ENCODE data around the gene BTBD16. TPM values are rescaled to one million over a fixed set of nuclear protein-coding genes. Genes with fewer than 3 reads are reported as not detected.

BTBD16 gene
- total and polyA plus RNA-seq, 8 donors, result 0.40 TPM; not detected in 7

DNA sequence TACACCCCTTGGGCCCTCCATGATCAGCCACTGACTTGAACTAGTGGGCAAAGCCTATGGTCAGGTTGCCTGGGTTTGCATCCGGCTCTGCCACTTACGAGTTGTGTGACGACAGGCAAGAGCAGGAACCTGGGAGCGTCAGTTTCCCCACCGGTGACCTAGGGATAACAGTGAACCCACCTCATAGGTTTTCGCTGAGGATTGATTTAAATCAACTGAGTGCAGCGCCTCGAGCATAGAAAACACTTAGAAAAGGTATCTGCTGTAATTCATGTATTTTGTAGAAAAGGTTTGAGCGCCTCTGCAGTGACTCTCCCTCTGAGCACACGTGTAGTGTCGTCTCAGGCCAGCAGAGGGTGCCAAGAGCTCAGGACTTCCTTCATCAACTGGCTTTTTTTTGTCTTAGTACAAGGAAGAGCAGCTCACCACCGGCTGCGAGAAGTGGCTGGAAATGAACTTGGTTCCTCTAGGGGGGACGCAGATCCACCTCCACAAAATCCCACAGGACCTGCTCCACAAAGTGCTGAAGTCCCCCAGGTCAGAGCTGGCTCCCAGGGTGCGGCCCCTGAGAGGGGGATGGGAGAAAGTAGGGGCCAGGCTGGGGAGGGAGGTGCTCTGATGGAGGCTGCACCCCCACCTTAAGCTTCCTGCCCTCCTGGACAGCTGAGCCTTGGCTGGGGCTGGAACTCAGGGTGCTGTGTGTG lies 27.7 kb downstream of the BTBD16 start:
- H3K4me3 ChIP-seq, result peak overlapping the region in 2 of 4 donors; percentile 9 to 22

DNA sequence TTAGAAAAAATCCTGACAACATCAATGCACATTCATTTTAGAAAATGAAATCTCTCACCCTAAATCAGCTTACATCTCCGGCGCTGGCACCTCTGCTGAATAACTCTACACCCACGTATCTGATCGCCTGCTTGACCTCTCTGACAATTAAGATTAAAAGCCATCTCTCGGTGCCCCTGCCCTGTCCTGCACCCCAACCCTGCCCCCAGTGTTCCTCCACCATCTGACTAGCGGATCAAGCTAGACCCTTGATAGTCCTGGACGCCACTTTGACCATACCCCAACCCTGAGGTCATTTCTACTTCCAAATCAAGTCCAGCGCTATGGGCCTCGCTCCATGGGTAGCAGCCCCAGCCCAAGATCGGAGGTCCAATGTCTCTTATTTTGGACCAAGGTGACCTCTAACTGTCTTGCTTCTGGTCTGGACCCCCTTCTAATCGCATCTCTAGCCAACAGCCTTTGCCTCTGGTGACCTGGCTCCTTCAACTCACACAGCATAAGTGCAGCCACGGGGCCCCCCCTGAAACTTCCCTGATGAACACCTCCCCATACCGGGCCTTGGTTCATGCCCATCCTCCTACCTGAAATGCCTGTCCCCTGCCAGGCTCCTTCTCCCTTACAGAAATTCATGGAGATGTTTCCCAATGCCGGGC lies 28.5 kb downstream of the BTBD16 start:
- Histone ChIP-seq H3K36me3 (no peaks in the 10 kb centered on the region), H3K27me3 (peaks cover 0 to 17% (median 0%) of the 10 kb centered on the region in 3 donors), H3K9me3 (no peaks in the 10 kb centered on the region), H3K4me1 (peaks cover 0 to 15% (median 10%) of the 10 kb centered on the region in 4 donors), H3K4me3 (no peak overlapping the region), H3K27ac (no peak overlapping the region)
- DNase-seq, result no peak
- intact Hi-C loops (cut with DNase I; ENCODE audit: low total_unique reads), result loop anchor here (5.0 to 10.0 kb wide), 3 partner anchors 138 to 1265 kb away; partner anchors contain the start of gene DMBT1
- TF ChIP-seq EP300 (IDR thresholded peaks at IDR 0.05), result no peak
- TF ChIP-seq, protein P1, sequence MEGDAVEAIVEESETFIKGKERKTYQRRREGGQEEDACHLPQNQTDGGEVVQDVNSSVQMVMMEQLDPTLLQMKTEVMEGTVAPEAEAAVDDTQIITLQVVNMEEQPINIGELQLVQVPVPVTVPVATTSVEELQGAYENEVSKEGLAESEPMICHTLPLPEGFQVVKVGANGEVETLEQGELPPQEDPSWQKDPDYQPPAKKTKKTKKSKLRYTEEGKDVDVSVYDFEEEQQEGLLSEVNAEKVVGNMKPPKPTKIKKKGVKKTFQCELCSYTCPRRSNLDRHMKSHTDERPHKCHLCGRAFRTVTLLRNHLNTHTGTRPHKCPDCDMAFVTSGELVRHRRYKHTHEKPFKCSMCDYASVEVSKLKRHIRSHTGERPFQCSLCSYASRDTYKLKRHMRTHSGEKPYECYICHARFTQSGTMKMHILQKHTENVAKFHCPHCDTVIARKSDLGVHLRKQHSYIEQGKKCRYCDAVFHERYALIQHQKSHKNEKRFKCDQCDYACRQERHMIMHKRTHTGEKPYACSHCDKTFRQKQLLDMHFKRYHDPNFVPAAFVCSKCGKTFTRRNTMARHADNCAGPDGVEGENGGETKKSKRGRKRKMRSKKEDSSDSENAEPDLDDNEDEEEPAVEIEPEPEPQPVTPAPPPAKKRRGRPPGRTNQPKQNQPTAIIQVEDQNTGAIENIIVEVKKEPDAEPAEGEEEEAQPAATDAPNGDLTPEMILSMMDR (IDR thresholded peaks at IDR 0.05), result no peak
- 85 to 91% (median 87%) methylated on average over 14 of the region's 14 CpGs for WGBS, 5 donors

More for the DNA sequence above, 27.7 kb downstream of the BTBD16 start:
- intact Hi-C loops (cut with DNase I; ENCODE audit: low total_unique reads), result loop anchor here (5.0 to 10.0 kb wide), 3 partner anchors 139 to 1266 kb away; partner anchors contain the start of gene DMBT1
- Histone ChIP-seq H3K4me1 (peaks cover 0 to 15% (median 10%) of the 10 kb centered on the region in 4 donors), H3K27ac (no peak overlapping the region), H3K9me3 (no peaks in the 10 kb centered on the region), H3K27me3 (peaks cover 0 to 17% (median 0%) of the 10 kb centered on the region in 3 donors), H3K36me3 (no peaks in the 10 kb centered on the region)
- no peak for TF ChIP-seq POLR2A (IDR thresholded peaks at IDR 0.05)
- TF ChIP-seq POLR2AphosphoS5 (IDR thresholded peaks at IDR 0.05), result peak in 1 of 3 donors; percentile 62
- no peak for TF ChIP-seq EP300 (IDR thresholded peaks at IDR 0.05)
- TF ChIP-seq, protein P1 (IDR thresholded peaks at IDR 0.05), result peak in 5 of 7 experiments; percentile 66 to 89 (median 88)
- 23 to 27% (median 26%) methylated on average over 15 of the region's 15 CpGs for WGBS, 5 donors
- DNase-seq, result peak; percentile 72 to 93

DNA sequence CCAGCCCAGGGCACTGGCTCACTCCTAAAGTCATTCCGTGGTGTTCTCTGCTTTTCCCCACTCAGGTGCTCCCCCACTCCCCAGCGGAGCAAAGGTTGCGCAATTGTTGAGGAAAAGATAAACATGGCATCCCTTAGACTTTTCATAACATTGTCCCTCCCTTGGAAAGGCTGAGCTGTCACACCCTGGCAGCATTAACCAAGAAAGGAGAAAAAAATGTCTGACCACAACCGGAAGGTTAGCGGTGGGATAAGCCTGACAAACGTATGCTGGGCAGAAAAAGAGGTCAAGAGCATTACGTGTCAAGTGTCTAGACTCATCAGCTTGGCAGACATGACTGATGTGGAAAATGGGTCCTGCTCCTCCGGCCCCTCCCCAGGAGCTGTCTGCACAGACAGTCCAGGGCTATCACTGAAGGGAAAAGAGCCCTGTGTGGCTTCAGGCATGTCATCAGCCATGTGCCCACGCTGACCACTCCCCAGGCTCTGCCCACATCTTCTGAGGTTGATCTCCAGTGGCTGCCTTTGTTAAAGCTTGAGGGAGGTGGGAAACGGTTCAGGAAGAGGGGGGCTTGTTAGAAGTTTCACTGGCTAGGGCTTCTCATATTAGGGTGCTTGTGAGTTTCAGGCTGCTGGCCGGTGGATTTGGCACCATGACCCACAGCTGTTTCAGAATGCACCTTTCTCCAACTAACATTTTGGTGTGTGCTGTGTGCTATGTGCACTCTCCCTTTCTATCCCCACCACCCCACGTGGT lies 30.1 kb downstream of the BTBD16 start:
- intact Hi-C loops (cut with DNase I; ENCODE audit: low total_unique reads), result no loop called here
- WGBS, 5 donors, result 44 to 56% (median 51%) methylated on average over 12 of the region's 12 CpGs
- TF ChIP-seq, protein P1 (IDR thresholded peaks at IDR 0.05), result no peak
- TF ChIP-seq EP300 (IDR thresholded peaks at IDR 0.05), result no peak
- peak in 2 of 3 donors; percentile 22 to 24 for TF ChIP-seq POLR2AphosphoS5 (IDR thresholded peaks at IDR 0.05)
- peaks cover 0 to 15% (median 10%) of the 10 kb centered on the region in 4 donors for H3K4me1 ChIP-seq
- no peaks in the 10 kb centered on the region for H3K36me3 ChIP-seq
- H3K9me3 ChIP-seq, result peaks cover 0 to 10% (median 3%) of the 10 kb centered on the region in 4 donors
- no peak overlapping the region for H3K4me3 ChIP-seq
- peak overlapping the region in 1 of 5 donors; percentile 49 for H3K27ac ChIP-seq
- peaks cover 0 to 7% (median 0%) of the 10 kb centered on the region in 3 donors for H3K27me3 ChIP-seq
- DNase-seq, result no peak

DNA sequence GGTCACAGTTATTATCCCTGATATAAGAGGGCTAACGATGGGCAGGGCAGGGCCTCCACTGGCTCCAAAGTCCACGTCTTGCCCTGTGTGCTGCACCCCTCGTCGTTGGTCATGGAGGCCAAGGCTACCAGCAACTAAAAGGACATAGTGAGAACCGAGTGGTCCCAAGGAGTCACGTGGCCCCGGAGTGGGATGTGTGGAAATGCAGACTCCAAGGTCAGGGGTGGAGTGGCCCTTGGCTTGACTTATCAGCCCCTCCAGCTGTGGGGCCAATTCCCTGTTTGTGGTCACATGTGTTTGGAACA lies 30.7 kb downstream of the BTBD16 start:
- WGBS, 5 donors, result 70 to 88% (median 86%) methylated on average over 7 of the region's 7 CpGs

More for the DNA sequence above, 30.7 kb downstream of the BTBD16 start:
- H3K4me3 ChIP-seq, result no peak overlapping the region
- TF ChIP-seq, protein P1 (IDR thresholded peaks at IDR 0.05), result no peak
- TF ChIP-seq EP300 (IDR thresholded peaks at IDR 0.05), result no peak
- no peak for TF ChIP-seq POLR2A (IDR thresholded peaks at IDR 0.05)
- TF ChIP-seq POLR2AphosphoS5 (IDR thresholded peaks at IDR 0.05), result no peak
- peaks cover 0 to 5% (median 0%) of the 10 kb centered on the region in 3 donors for H3K27me3 ChIP-seq
- H3K36me3 ChIP-seq, result no peaks in the 10 kb centered on the region
- peaks cover 0 to 10% (median 3%) of the 10 kb centered on the region in 4 donors for H3K9me3 ChIP-seq
- intact Hi-C loops (cut with DNase I; ENCODE audit: low total_unique reads), result no loop called here
- peaks cover 0 to 15% (median 10%) of the 10 kb centered on the region in 4 donors for H3K4me1 ChIP-seq
- no peak for DNase-seq
- no peak overlapping the region for H3K27ac ChIP-seq

All from stomach (tissue), 9 donors.